HPDE6-E6E7 (cell line): ENCODE measurements around the gene EEPD1.
"Not testable (repeated sequence)": the region's sequence is repeated elsewhere in the genome, so short reads cannot be mapped to it uniquely, and the experiment has no call there.

Source experiments
- DNase-seq: peaks from one replicate; pipeline ENCODE4 v3.0.0; 2011; ENCODE audit warnings: missing footprints; ENCODE audit errors: extremely low spot score

EEPD1 gene

DNA sequence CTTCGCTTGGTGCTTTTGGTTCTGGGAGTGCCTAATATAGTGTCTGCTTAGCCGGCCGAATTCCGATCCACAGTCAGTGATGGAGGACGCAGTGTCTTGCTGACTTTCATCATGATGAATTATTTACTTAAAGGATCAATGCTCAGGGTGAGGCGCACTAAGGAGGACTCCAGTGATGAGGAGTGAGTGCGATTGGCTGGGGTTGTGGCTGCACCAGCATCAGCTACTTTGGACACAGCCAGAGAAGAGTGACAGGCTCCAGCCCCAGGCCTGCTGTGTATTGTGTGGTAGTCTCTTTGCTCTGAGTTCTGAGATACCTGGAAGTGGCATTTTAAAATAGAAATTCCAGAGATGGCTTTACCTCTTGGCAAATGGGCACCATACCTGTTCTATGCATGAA, 163.3 kb downstream of the EEPD1 start:
- no peak for DNase-seq

DNA sequence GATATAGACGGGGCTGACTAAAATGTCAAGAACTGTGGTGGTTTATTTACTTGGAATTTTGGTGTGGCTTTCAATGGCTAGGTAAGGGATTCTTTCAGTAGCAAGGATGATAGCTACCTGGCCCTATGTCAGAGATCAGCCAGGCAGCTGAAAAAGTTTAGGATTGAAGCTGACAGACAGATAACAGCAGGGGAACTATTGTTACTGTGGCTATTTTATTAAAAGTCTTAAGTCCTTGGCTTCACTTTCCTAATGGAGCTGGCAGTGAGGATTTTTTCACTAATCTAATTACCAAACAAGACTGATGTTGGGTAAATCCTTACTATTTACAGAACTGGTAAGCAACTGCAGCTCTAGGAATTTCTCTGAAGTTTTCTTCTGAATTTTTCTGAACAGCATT, 164.2 kb downstream of the EEPD1 start:
- DNase-seq, result no peak

DNA sequence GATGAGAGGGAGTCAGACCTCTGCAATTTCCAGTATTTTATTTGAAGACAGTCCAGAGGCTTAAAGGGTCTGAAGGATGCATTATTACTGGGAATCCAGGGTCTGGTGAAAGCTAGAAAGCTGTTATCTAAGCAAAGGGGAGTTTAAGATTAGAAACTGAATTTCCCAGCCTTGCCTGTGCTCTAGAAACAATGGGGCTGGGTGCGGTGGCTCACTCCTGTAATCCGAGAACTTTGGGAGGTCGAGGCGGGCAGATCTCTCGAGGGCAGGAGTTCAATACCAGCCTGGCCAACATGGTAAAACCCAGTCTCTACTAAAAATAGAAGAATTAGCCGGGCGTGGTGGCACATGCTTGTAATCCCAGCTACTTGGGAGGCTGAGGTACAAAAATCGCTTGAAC, 165.1 kb downstream of the EEPD1 start:
- DNase-seq, result no peak

DNA sequence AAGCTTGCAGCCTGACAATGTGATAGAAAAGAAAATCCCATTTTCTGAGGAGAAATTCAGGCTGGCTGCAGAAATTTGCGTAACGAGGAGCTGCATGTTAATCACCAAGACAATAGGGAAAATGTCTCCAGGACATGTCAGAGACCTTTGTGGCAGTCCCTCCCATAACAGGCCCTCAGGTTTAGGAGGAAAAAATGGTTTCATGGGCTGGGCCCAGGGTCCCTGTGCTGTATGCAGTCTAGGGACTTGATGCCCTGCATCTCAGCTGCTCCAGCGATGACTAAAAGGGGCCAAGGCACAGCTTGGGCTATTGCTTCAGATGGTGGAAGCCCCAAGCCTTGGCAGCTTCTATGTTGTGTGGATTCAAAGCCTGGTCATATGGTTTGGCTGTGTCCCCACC, 168.2 kb downstream of the EEPD1 start:
- DNase-seq, result not testable (repeated sequence)

DNA sequence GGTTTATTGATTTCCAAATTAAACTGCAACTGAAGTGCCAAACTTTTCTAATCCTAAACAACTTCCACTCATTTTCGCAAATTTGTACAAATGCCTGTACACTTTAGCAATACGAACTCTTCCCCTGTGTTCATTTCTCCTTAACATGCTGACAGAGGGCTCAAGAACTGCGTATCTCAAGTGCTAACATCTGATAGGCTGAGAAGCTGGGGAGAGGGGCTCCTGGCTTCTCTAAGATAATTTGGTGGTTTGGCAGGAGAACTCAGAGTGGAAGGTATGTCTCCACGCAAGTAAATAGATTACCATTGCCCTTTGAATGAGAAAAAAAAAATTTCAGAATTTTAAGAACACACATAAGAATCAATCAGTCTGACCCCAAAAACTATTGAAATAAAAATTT, 183.3 kb downstream of the EEPD1 start:
- DNase-seq, result no peak

DNA sequence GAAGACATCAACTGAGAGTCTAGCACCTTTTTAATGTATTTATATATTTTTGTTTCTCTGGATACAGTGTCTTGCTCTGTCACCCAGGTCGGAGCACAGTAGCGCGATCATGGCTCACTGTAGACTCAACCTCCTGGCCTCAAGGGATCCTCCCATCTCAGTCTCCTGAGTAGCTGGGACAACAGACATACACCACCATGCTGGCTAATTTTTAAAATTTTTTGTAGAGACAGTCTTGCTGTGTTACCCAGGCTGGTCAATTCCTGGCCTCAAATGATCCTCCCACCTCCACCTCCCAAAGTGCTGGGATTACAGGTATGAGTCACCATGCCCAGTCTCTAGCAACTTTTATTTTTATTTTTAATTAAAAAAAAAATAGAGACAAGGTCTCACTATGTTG, 185.2 kb downstream of the EEPD1 start:
- DNase-seq, result no peak

DNA sequence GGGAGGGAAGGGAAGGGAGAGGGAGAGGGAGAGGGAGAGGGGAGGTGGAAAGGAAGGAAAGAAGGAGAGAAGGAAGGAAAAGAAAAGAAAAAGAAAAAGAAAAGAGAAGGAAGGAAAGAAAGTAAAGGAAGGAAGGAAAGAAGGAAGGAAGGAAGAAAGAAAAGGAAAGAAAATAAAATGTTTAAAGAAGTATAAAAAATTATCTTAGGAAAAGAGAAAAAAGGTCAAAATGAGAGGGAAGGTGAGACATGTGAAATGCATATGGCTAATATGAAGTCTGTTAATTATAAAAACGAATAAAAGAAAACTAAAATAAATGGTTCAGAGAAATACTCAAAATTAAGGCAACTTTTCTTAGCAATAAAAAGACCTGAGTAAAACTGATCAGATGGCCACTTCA, 190.5 kb downstream of the EEPD1 start:
- DNase-seq, result no peak

DNA sequence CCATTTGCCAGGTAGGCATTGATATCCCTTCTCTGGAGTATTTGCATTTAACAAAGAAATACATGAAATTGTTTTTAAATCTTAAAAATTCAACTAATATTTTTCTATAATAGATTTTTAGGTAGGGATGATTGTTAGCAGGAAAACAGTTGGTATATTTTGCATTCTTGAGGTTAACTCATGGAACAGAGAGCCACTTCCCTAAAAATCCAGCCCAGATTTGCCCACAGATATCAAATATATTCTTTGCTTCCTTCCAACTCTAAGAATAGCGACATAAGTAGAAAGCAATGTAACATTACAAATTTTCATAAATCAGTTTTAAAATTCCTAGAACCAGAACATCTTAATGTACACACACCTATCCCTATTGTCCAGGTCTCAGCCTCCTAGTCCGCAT, 191.6 kb downstream of the EEPD1 start:
- DNase-seq, result no peak

DNA sequence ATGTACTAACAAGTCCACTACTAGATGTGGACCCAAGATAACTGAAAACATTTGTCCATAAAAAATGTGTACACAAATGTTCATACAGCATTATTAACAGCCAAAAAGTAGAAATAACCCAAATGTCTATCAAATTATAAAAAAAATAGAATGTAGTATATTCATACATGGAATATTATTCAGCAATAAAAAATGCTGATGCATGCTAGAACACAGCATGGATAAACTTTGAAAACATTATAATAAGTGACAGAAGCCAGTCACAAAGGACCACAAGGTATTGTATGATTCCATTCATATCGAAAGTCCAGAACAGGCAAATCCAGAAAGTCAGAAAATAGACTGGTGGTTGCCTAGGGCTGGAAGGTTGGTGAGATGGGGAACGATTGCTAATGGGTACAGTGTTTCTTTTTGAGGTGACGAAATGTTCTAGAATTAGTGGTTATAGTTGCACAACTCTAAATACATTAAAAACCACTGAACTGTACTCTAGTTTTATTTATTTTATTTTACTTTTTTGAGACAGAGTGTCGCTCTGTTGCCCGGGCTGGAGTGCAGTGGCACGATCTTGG, 193.3 kb downstream of the EEPD1 start:
- DNase-seq, result no peak

DNA sequence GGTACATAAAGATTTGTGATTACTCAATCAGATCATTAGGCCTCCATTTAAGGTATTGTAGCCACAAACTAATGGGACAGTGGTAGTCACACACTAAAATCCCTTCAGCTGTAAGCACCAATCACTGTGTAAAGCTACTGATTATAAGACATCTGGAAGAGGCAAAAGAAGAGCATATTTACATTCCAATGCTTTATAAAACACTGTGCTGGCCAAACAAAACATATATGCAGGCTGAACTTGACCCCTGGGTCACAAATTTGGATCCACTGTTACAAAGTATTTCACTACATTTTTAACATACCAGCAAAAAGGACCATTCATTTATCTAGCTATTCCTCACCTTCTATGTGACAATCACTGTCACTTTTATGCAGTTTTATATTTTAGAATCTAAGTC, 195.2 kb downstream of the EEPD1 start:
- DNase-seq, result no peak

DNA sequence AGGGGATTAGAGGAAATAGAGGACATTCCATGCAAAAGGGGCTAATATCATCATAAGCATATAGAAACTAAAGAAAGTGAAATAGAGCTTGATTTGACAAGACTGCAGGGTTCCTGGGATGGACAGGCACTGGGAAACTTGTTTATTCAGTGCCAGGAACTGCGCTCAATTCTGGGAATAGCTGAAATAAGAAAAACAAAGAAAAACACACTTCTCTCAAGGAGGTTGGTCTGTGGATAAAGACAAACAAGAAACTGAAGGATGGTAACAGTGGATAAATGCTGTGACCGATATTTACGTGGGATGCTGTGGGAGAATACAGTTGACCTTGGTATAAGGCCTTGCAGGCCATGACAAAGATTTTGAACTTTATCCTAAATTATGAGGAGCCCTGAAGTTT, 195.7 kb downstream of the EEPD1 start:
- no peak for DNase-seq

DNA sequence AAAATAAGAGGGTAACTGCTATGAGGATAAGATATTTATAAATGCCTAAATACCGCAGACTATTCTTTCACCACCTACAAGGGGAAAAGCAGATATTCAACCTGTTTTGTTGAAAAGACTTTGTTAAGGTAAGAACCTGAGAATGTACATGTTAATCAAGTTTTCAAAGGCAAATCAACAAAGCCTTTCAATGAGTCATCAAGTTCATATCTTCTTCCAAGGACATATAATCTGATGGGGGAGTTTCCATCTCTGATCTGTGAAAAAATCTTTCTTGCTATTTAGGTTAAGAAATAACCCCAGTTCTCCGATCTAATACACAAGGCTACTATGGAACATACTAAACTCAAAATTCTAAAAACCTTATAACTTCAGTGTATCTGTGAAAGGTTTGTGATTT, 196.6 kb downstream of the EEPD1 start:
- DNase-seq, result no peak
